DND-41 (cell line): Measurements from ENCODE around the gene AGPAT4.

Experiments
- ATAC-seq: fragments of 200-7000 bp; cut with Tn5 transposase; 3 replicates; pipeline ENCODE4 v1.9.1; 2021; ENCODE audit warnings: low read depth; ENCODE audit not compliant: insufficient read depth
- DNase-seq: peaks from one replicate; pipeline ENCODE4 v3.0.0-alpha.2; 2020
- H2AFZ ChIP-seq: 2 replicates; pipeline ENCODE4 v1.6.0; 2012; ENCODE audit warnings: low read depth, low read length
- H3K27ac ChIP-seq: 2 replicates; pipeline ENCODE4 v1.5.1; 2012; ENCODE audit warnings: low read length, inconsistent platforms
- H3K27me3 ChIP-seq: fragments of 200-600 bp; sonication (generic); 2 replicates; pipeline ENCODE4 v1.6.0; 2012; ENCODE audit warnings: low read length, mild to moderate bottlenecking, inconsistent platforms; ENCODE audit not compliant: insufficient read depth, poor library complexity
- H3K36me3 ChIP-seq: 2 replicates; pipeline ENCODE4 v1.5.1; 2012; ENCODE audit warnings: low read length, inconsistent platforms; ENCODE audit not compliant: insufficient read depth
- H3K4me1 ChIP-seq: 2 replicates; pipeline ENCODE4 v1.5.1; 2012; ENCODE audit warnings: mild to moderate bottlenecking, low read length; ENCODE audit not compliant: insufficient read depth
- H3K4me2 ChIP-seq: 2 replicates; pipeline ENCODE4 v1.6.0; 2012; ENCODE audit warnings: mild to moderate bottlenecking, moderate library complexity, low read length, inconsistent platforms; ENCODE audit not compliant: insufficient read depth
- H3K4me3 ChIP-seq, 2 experiments: fragments of 200-600 bp in 1 of 2; shearing (Covaris generic) in 1 of 2; 2 replicates each; pipeline ENCODE4 v1.5.1; 2012 to 2016; ENCODE audit warnings: inconsistent platforms in 2 of 2, low read length in 2 of 2, mild to moderate bottlenecking in 2 of 2, low read depth in 1 of 2, moderate library complexity in 1 of 2
- H3K79me2 ChIP-seq: 2 replicates; pipeline ENCODE4 v1.6.0; 2012; ENCODE audit warnings: low read length, inconsistent platforms; ENCODE audit not compliant: insufficient read depth
- H3K9ac ChIP-seq: 2 replicates; pipeline ENCODE4 v1.6.0; 2012; ENCODE audit warnings: low read depth, mild to moderate bottlenecking, inconsistent platforms, low read length, moderate library complexity
- H3K9me3 ChIP-seq: 2 replicates; pipeline ENCODE4 v1.5.1; 2012; ENCODE audit warnings: low read length, moderate library complexity, mild to moderate bottlenecking, inconsistent platforms; ENCODE audit not compliant: insufficient read depth, severe bottlenecking
- H4K20me1 ChIP-seq: 2 replicates; pipeline ENCODE4 v1.6.0; 2012; ENCODE audit warnings: low read length; ENCODE audit not compliant: insufficient read depth
- CTCF ChIP-seq: IDR thresholded peaks from 2 replicates; pipeline ENCODE4 v1.5.1; 2012; ENCODE audit warnings: borderline replicate concordance, low read length, moderate library complexity, mild to moderate bottlenecking; ENCODE audit not compliant: poor library complexity, severe bottlenecking; ENCODE audit errors: extremely low read depth
- EZH2 ChIP-seq: IDR thresholded peaks from 3 replicates; pipeline ENCODE4 v1.6.1; 2012; ENCODE audit warnings: borderline replicate concordance, low read depth, mild to moderate bottlenecking, moderate library complexity, low read length, inconsistent platforms; ENCODE audit not compliant: severe bottlenecking

The AGPAT4 gene

GRCh38 chr6:161235776-161236633 is 37.9 kb downstream of the AGPAT4 start:
- H3K4me3 ChIP-seq, result no peak overlapping the region
- H3K4me1 ChIP-seq, result no peaks in the 10 kb centered on the region
- no peaks in the 10 kb centered on the region for H3K79me2 ChIP-seq
- no peaks in the 10 kb centered on the region for H3K9me3 ChIP-seq
- no peak overlapping the region for H3K9ac ChIP-seq
- H2AFZ ChIP-seq, result no peak overlapping the region
- no peaks in the 10 kb centered on the region for H3K36me3 ChIP-seq
- no peak overlapping the region for H3K4me2 ChIP-seq
- no peaks in the 10 kb centered on the region for H4K20me1 ChIP-seq
- no peaks in the 10 kb centered on the region for H3K27me3 ChIP-seq
- ATAC-seq (no peak), DNase-seq (no peak)
- H3K27ac ChIP-seq, result no peak overlapping the region
- no peak for TF ChIP-seq CTCF
- TF ChIP-seq EZH2, result no peak

DNA sequence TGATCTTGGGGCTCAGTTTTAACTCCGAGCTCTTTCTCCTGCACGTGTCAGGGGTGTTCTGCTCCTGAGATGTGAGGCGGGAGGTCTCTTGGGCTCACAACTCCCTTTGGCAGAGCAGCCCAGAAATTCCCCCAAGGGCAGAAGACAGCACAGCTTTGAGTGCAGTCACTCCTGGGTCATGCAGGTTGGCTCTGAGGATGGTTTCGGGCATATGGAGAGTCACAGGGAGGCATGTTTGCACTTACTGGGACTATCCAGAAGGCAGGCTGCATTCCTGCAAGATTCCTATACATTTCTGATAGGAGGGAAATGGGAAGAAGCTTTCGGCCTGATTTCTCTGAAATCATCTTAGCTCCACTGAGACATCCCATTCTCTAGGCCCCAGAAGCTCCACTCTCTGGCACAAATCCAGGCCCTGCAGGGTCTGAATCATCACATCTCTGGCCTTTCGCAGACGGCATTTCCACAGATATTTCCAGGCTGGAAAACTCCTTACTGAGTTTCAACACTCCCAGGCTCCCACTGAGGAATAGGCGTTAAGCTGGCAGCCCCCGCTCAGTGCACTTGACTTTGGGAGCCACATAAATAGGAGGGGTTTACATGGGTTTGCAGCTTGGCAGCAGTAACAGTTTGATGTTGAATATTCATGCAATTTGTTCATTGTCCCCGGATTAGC is 39.7 kb downstream of the AGPAT4 start:
- Histone ChIP-seq H3K4me2 (no peak overlapping the region), H3K4me1 (no peaks in the 10 kb centered on the region), H3K9ac (no peak overlapping the region), H3K36me3 (no peaks in the 10 kb centered on the region), H4K20me1 (no peaks in the 10 kb centered on the region), H3K79me2 (no peaks in the 10 kb centered on the region), H2AFZ (no peak overlapping the region), H3K27ac (no peak overlapping the region), H3K4me3 (no peak overlapping the region), H3K9me3 (no peaks in the 10 kb centered on the region), H3K27me3 (no peaks in the 10 kb centered on the region)
- no peak for DNase-seq
- ATAC-seq, result no peak
- TF ChIP-seq EZH2, result no peak
- TF ChIP-seq CTCF, result no peak

GRCh38 chr6:161232467-161232866 is 41.4 kb downstream of the AGPAT4 start:
- H3K4me3 ChIP-seq, result no peak overlapping the region
- no peaks in the 10 kb centered on the region for H3K4me1 ChIP-seq
- H2AFZ ChIP-seq, result no peak overlapping the region
- no peaks in the 10 kb centered on the region for H3K36me3 ChIP-seq
- DNase-seq (no peak), ATAC-seq (no peak)
- H4K20me1 ChIP-seq, result no peaks in the 10 kb centered on the region
- H3K4me2 ChIP-seq, result no peak overlapping the region
- H3K27me3 ChIP-seq, result no peaks in the 10 kb centered on the region
- H3K79me2 ChIP-seq, result no peaks in the 10 kb centered on the region
- no peak overlapping the region for H3K27ac ChIP-seq
- H3K9me3 ChIP-seq, result no peaks in the 10 kb centered on the region
- TF ChIP-seq CTCF (no peak), EZH2 (no peak)
- H3K9ac ChIP-seq, result no peak overlapping the region
